SU-DHL-6 (cell line): ENCODE results near the gene CCK.

ENCODE experiments used
- EZH2phosphoT487 ChIP-seq: fragments of 200-600 bp; sonication (generic), shearing (Covaris generic); conservative IDR thresholded peaks from 2 replicates; pipeline ENCODE4 v1.6.1; 2018; ENCODE audit warnings: mild to moderate bottlenecking, antibody characterized with exemption, low read length, moderate library complexity, mixed read lengths
- TF ChIP-seq, protein P1 (sequence below): fragments of 200-600 bp; sonication (generic); IDR thresholded peaks from one replicate; pipeline ENCODE4 v1.5.1; 2017; ENCODE audit warnings: antibody characterized with exemption, mild to moderate bottlenecking, low read length, moderate library complexity; ENCODE audit not compliant: insufficient read depth, poor library complexity, severe bottlenecking

- TF ChIP-seq EZH2phosphoT487, result no peak
- TF ChIP-seq, protein P1, sequence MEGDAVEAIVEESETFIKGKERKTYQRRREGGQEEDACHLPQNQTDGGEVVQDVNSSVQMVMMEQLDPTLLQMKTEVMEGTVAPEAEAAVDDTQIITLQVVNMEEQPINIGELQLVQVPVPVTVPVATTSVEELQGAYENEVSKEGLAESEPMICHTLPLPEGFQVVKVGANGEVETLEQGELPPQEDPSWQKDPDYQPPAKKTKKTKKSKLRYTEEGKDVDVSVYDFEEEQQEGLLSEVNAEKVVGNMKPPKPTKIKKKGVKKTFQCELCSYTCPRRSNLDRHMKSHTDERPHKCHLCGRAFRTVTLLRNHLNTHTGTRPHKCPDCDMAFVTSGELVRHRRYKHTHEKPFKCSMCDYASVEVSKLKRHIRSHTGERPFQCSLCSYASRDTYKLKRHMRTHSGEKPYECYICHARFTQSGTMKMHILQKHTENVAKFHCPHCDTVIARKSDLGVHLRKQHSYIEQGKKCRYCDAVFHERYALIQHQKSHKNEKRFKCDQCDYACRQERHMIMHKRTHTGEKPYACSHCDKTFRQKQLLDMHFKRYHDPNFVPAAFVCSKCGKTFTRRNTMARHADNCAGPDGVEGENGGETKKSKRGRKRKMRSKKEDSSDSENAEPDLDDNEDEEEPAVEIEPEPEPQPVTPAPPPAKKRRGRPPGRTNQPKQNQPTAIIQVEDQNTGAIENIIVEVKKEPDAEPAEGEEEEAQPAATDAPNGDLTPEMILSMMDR, result no peak
These were observed 1.9 kb upstream of the CCK start for GRCh38 chr3:42267878-42268277.
